Left ventricle myocardium superior (tissue), 1 donor: ENCODE results near the gene LEFTY2. TPM values are rescaled to one million over a fixed set of nuclear protein-coding genes. Genes with fewer than 3 reads are reported as not detected.
"Not testable (repeated sequence)": the region's sequence is repeated elsewhere in the genome, so short reads cannot be mapped to it uniquely, and the experiment has no call there.

ENCODE experiments used
- ATAC-seq: fragments of 200-7000 bp; cut with Tn5 transposase; one replicate; pipeline ENCODE4 v1.9.1; 2020; ENCODE audit warnings: mild to moderate bottlenecking, moderate library complexity
- DNase-seq: peaks from one replicate; pipeline ENCODE4 v3.0.0-alpha.2; 2020
- intact Hi-C: fragments of 100-400 bp; cut with micrococcal nuclease; formaldehyde crosslinking; loops from one replicate; pipeline ENCODE4 v1.11.0; 2022
- microRNA-seq: library from miRNA; unstranded; fragments of <30 nt; microRNA quantifications from one replicate; pipeline ENCODE4 v1.2.0, GENCODE V29; 2020; ENCODE audit warnings: borderline number of aligned reads
- total RNA-seq: library from RNA; stranded (reverse); fragmentation: NEBNext Ultra II Directional; extraction: Animal tissue kit (Norgen Biotek cat#: 25700); gene quantifications from one replicate; pipeline ENCODE4 v1.2.1, GENCODE V29; 2021
- donor health status: DM: no; HTN: yes; CAD: no; lungs with severe emphysema.

The LEFTY2 gene
- total RNA-seq, 1 donor from 2014 or later, result 0.47 TPM

DNA sequence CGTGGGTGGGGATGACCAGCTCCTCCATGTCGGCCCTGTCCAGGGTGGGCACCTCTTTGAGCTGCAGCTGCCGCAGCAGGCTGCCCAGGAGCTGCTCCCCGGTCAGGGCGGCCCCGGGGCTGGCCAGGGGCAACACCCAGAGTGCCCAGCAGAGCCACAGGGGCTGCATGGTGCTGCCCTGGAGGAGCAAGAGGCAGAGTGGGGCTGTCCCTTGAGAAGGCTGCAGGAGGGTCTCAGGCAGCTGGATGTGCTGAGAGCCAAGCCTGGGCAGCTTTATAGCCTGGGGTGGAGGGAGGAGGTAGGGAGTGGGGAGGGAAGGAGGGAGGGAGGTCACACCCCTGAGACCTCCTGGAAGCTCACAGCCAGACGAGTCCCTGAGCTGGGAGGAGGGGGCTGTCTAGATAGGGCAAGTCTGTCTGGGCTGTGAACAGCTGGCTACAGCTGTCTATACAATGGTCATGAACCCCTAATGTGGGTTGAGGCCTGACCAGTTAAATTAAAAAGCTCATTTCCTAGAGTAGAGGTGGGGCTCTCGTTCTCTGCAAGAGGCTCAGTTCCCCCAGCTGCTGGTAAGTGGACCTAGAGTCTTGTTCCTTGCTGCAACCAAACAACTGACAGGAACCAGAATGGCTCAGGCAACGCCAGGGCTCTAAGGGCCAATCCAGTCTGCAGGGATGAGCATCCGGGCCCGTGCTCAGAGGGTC, 52.0 kb downstream of the LEFTY2 start, which contains the start of gene LEFTY1:
TSS of gene LEFTY1 (minus strand) at position 249 of the 704 bp plus-strand sequence. CDS start at position 169, 80 bp downstream.
- no peak for DNase-seq

GRCh38 chr1:225888289-225888897, 52.6 kb downstream of the LEFTY2 start:
- DNase-seq (no peak), ATAC-seq (no peak)
- intact Hi-C loops, result no loop called here

More for the DNA sequence above, 52.0 kb downstream of the LEFTY2 start, which contains the start of gene LEFTY1:
- intact Hi-C loops, result no loop called here
- peak; percentile 72 for ATAC-seq

- ATAC-seq, DNase-seq, intact Hi-C loops: not testable (repeated sequence)
Observed at GRCh38 chr1:225887554-225888288, 53.3 kb downstream of the LEFTY2 start.

- ATAC-seq (no peak), DNase-seq (no peak)
- intact Hi-C loops, result no loop called here
Observed at GRCh38 chr1:225887030-225887314, 54.0 kb downstream of the LEFTY2 start.

Small RNA genes within 50 kb of the gene (microRNA-seq; reads per million reads assigned to microRNA genes)
- gene MIR6741, result not detected

Other genes starting within 250 kb of the LEFTY2 start
- gene SRP9, start 163.4 kb downstream of the LEFTY2 start, total RNA-seq, result 211 TPM
- 76.8 TPM for gene EPHX1, start 131.1 kb downstream of the LEFTY2 start, total RNA-seq
- gene TMEM63A, start 58.8 kb downstream of the LEFTY2 start, total RNA-seq, result 30.7 TPM
- not detected for gene LEFTY1, start 52.1 kb downstream of the LEFTY2 start, total RNA-seq
- gene PYCR2, start 17.0 kb downstream of the LEFTY2 start, total RNA-seq, result 62.3 TPM
- gene SDE2, start 58.1 kb upstream of the LEFTY2 start, total RNA-seq, result 10.7 TPM
- 345 TPM for gene H3-3A, start 121.5 kb upstream of the LEFTY2 start, total RNA-seq
- 30.1 TPM for gene ACBD3, start 245.5 kb upstream of the LEFTY2 start, total RNA-seq